Stimulated activated CD4-positive, alpha-beta T cell treated with anti-CD3 and anti-CD28 coated beads, Interleukin-15, amount 100 ng/mL, for 24 hours (primary cell): ENCODE data around the gene SMC3.
"Not testable (repeated sequence)": the region's sequence is repeated elsewhere in the genome, so short reads cannot be mapped to it uniquely, and the experiment has no call there.

Experiments used
- DNase-seq: peaks from one replicate; pipeline ENCODE4 v3.0.0-alpha.2; 2020

The SMC3 gene

GRCh38 chr10:110591760-110592159 is 24.3 kb downstream of the SMC3 start:
- DNase-seq, result no peak

GRCh38 chr10:110597476-110597875 is 30.0 kb downstream of the SMC3 start:
- DNase-seq, result no peak

- no peak for DNase-seq
These were observed 33.1 kb downstream of the SMC3 start for GRCh38 chr10:110600487-110601101.

- DNase-seq, result no peak
These were observed 34.1 kb downstream of the SMC3 start for GRCh38 chr10:110601581-110601980.

GRCh38 chr10:110608087-110608486 is 40.6 kb downstream of the SMC3 start:
- DNase-seq, result no peak

- DNase-seq, result no peak
These were observed 42.1 kb downstream of the SMC3 start for GRCh38 chr10:110609605-110610004.

GRCh38 chr10:110610308-110610774 is 42.8 kb downstream of the SMC3 start:
- DNase-seq, result peak; percentile 60

- DNase-seq, result not testable (repeated sequence)
These were observed 43.3 kb downstream of the SMC3 start for GRCh38 chr10:110610781-110611180.

GRCh38 chr10:110612087-110612486 is 44.6 kb downstream of the SMC3 start:
- no peak for DNase-seq

- DNase-seq, result no peak
These were observed 45.1 kb downstream of the SMC3 start for GRCh38 chr10:110612629-110613028.

GRCh38 chr10:110613341-110613995 is 46.0 kb downstream of the SMC3 start:
- DNase-seq, result peak; percentile 65

- no peak for DNase-seq
These were observed 46.6 kb downstream of the SMC3 start for GRCh38 chr10:110613996-110614495.

- DNase-seq, result no peak
These were observed 47.7 kb downstream of the SMC3 start for GRCh38 chr10:110615057-110615747.

GRCh38 chr10:110616493-110617033 is 49.1 kb downstream of the SMC3 start:
- DNase-seq, result no peak

- no peak for DNase-seq
These were observed 50.1 kb downstream of the SMC3 start for GRCh38 chr10:110617425-110618229.

GRCh38 chr10:110618230-110618610 is 50.7 kb downstream of the SMC3 start:
- peak; percentile 70 for DNase-seq

GRCh38 chr10:110619514-110620397 is 52.3 kb downstream of the SMC3 start:
- no peak for DNase-seq

- no peak for DNase-seq
These were observed 52.9 kb downstream of the SMC3 start for GRCh38 chr10:110620398-110620719.

- DNase-seq, result not testable (repeated sequence)
These were observed 55.8 kb downstream of the SMC3 start for GRCh38 chr10:110623316-110623715.

- DNase-seq, result no peak
These were observed 57.9 kb downstream of the SMC3 start for GRCh38 chr10:110625356-110625894.
